ENCODE results near the gene FHAD1.

Gene FHAD1

DNA sequence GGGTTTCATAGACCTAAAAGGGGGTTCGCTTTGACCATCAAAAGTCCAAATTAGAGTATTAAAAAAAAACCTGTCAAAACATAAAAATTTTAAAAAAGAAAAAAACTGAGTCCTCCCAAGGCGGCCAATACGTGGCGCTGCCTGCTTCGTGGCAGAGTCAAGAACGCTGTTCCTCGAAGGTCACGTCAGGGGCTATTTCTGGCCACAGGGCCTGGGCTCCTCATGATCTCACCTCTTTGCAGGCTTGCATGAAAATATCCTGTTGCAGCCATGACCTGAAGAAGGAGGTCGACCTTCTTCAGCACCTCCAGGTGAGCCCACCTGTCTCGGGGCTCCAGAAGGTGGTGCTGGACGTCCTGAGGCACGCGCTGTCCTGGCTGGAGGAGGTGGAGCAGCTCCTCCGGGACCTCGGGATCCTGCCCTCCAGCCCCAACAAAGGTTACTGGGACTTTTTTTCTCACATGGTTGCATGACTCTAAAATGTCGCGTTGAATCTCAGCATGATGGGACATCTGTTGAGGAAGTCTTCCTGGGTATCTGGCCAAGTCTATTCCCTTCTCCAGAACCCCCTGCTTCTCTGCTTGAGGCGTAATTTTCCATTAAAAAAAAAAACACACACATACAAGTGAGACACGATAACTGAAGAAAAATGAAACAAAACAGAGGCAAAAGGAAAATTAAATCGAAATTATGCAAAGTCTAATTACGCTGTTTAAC lies 82.2 kb downstream of the FHAD1 start:
- peak; percentile 76 to 81 (median 80) for DNase-seq

- no peak for DNase-seq
Measured at GRCh38 chr1:15330028-15330427, 83.0 kb downstream of the FHAD1 start.

- no peak for DNase-seq
Measured at GRCh38 chr1:15331180-15331579, 84.2 kb downstream of the FHAD1 start.

GRCh38 chr1:15331734-15332133 lies 84.7 kb downstream of the FHAD1 start:
- DNase-seq: no peak

DNA sequence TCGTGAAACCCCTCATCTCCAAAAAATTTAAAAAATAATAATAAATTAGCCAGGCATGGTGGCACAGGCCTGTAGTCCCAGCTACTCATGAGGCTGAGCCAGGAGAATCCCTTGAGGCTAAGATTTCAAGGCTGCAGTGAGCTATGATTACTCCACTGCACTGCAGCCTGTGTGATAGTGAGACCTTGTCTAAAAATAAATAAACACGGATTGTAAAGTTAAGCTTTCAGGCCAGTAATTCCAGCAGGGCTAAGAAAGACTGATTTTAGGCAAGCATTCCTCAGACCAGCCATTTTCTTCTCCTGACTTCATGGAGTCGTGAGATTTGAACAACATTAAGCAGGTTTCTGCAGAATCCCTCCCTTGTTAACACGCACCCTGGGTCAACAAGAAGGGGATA lies 85.5 kb downstream of the FHAD1 start:
- no peak for DNase-seq

- no peak for DNase-seq
Measured at GRCh38 chr1:15332952-15333715, 86.1 kb downstream of the FHAD1 start.

GRCh38 chr1:15334995-15335394 lies 88.0 kb downstream of the FHAD1 start:
- DNase-seq: no peak

DNA sequence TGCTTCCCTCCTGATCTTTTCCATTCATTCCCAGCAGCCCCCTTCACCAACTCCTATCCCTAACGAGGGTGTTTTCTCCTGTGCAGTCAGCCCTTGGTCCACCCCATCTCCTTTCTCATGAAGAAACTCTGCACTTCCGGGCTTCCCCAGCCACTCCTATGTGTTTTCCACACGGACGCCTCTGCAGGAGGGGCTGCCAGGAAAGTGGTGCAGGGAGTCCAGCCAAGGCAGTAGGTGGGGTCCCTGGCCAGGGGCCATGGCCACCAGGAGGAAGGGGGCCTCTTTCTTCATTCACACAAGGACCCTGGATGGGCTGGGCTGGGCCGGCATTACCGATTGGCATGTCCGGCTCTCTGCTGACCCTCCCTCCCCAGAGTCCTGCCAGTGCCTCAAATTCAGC lies 89.8 kb downstream of the FHAD1 start:
- no peak for DNase-seq

- peak; percentile 70 to 78 (median 76) for DNase-seq
Measured at GRCh38 chr1:15337656-15338402, 90.8 kb downstream of the FHAD1 start.

DNA sequence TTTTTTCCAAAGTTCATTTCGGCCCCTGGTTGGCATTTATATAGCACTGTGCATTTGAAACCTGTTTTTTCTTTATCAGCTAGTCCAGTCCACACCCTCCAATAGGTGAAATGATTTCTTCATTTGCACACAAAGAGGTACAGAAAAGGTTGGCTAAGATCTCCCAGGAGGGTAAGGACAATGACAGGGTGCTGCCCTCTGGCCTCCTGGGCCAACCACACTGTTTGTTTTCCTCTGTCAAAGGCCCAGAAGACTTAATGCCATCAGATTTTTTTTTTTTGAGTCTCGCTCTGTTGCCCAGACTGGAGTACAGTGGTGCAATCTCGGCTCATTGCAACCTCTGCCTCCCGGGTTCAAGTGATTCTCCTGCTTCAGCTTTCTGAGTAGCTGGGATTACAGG lies 92.5 kb downstream of the FHAD1 start:
- DNase-seq: no peak

DNA sequence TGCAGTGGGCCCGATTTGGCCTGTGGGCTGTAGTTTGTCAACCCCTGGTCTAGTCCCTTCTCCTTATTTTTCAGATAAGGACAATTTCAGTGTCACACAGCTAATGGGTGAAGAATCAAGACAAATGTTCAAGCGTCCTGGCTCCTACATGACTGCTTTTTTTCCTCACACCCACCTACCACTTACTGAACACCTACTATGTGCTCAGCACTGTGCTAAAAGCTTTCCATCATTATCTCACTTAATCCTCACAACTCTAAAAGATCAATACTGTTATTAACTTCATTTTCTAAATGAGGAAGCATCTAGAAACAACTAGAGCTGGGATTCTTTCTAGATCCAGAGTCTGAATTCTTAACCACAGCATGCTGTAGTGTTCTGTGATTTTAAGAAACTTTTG lies 94.2 kb downstream of the FHAD1 start:
- no peak for DNase-seq

GRCh38 chr1:15341634-15342407 lies 94.8 kb downstream of the FHAD1 start:
- DNase-seq: peak; percentile 76 to 87 (median 84)

DNA sequence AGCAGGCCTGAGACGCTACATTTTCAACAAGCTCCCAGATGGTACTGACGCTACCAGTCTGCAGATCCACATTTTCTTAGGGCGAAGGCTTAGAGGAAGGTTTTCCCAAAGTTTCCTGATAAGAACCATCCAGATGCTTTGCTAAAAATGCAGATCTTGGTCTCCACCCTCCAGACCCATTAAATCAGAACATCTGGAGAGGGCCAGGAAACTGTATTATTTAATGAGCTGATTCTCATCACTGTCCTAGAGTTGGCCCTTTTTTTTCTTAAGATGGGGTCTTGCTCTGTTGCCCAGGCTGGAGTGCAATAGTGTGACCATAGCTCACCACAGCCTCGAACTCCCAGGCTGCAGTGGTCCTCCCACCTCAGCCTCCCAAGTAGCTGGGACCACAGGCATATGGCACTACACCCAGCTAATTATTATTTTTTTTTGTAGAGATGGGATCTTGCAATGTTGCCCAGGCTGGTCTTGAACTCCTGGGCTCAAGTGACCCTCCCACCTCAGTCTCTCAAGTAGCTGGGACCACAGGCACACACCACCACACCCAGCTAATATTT lies 95.5 kb downstream of the FHAD1 start:
- DNase-seq: no peak

- DNase-seq: no peak
Measured at GRCh38 chr1:15343099-15343498, 96.1 kb downstream of the FHAD1 start.

- DNase-seq: peak in 1 of 3 donors; percentile 33
Measured at GRCh38 chr1:15343729-15344128, 96.7 kb downstream of the FHAD1 start.

DNA sequence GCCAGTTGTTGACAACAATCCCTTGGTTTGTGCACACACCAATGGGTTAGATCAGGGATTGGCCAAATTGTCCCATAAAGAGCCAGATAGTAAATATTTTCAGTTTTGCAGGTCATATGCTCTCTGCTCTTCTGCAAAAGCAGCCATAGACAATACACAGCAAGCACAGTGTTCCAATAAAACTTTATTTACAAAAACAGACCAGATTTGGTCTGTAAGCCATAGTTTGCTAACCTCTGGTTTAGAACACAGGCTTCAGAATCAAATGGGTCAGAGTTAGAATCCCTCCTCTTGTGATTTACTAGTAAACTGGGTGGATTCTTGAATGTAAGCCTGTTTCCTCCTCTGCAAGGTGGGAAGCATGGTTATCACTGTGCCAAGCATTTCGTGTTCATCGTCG lies 97.4 kb downstream of the FHAD1 start:
- DNase-seq: no peak

GRCh38 chr1:15344800-15345704 lies 98.0 kb downstream of the FHAD1 start:
- no peak for DNase-seq

- DNase-seq: peak; percentile 91 to 92 (median 91)
Measured at GRCh38 chr1:15345705-15346345, 98.8 kb downstream of the FHAD1 start.

DNA sequence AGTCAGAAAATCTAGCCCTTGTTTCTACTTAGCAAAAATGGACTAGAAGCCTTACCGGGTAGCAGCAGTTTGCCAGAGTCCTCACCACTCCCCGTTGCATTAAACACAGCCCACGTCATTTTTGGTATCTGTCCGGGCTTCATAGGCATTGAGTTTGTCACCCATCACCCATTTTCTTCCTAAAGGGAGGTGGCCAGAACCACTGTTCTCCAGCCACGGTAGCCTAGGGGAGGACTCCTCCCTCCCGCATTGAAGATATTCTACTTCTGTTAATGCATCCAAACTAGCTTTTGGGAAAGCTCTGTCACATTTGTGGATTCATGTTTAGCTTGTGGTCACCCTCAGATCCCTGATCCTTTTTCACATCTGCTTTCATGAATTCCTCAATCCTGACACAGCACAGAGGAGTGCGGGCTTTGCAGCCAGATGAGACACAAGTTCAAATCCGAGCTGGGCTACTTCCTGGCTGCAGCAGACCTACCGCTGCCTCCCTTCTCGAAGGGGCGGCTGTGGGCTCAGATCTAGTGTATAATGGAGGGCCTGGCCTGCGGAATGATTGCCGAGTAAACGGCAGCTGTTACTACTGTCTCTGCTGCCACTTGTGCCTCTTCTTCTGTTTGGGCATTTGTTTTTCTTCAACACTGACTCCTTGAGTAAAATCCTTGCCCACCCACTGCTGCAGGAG lies 99.5 kb downstream of the FHAD1 start:
- DNase-seq: no peak

- no peak for DNase-seq
Measured at GRCh38 chr1:15347182-15347581, 100.2 kb downstream of the FHAD1 start.
